Measurements from ENCODE around the gene KCNAB2.

GRCh38 chr1:6030547-6031261, 15.0 kb upstream of the KCNAB2 start:
- TF ChIP-seq, protein P1, sequence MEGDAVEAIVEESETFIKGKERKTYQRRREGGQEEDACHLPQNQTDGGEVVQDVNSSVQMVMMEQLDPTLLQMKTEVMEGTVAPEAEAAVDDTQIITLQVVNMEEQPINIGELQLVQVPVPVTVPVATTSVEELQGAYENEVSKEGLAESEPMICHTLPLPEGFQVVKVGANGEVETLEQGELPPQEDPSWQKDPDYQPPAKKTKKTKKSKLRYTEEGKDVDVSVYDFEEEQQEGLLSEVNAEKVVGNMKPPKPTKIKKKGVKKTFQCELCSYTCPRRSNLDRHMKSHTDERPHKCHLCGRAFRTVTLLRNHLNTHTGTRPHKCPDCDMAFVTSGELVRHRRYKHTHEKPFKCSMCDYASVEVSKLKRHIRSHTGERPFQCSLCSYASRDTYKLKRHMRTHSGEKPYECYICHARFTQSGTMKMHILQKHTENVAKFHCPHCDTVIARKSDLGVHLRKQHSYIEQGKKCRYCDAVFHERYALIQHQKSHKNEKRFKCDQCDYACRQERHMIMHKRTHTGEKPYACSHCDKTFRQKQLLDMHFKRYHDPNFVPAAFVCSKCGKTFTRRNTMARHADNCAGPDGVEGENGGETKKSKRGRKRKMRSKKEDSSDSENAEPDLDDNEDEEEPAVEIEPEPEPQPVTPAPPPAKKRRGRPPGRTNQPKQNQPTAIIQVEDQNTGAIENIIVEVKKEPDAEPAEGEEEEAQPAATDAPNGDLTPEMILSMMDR (IDR thresholded peaks at IDR 0.05) = no peak
- TF ChIP-seq ZNF263 (CRISPR knock-in tag; IDR thresholded peaks at IDR 0.05; ENCODE audit: low read depth) (no peak), CREB1 (CRISPR knock-in tag; IDR thresholded peaks at IDR 0.05) (no peak), SP1 (CRISPR knock-in tag; conservative IDR thresholded peaks at IDR 0.05) (no peak), USF1 (CRISPR knock-in tag; IDR thresholded peaks at IDR 0.05) (no peak), TEAD4 (CRISPR knock-in tag; IDR thresholded peaks at IDR 0.05) (no peak), FOXP1 (CRISPR knock-in tag; IDR thresholded peaks at IDR 0.05; ENCODE audit: borderline replicate concordance) (no peak), JUN (CRISPR knock-in tag; IDR thresholded peaks at IDR 0.05) (no peak), ATF6 (CRISPR knock-in tag; IDR thresholded peaks at IDR 0.05) (no peak)
- TF ChIP-seq, protein P2, sequence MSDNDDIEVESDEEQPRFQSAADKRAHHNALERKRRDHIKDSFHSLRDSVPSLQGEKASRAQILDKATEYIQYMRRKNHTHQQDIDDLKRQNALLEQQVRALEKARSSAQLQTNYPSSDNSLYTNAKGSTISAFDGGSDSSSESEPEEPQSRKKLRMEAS (CRISPR knock-in tag; IDR thresholded peaks at IDR 0.05) = no peak

Data from WTC11 (cell line).